Esophagus muscularis mucosa (tissue), 4 donors: ENCODE measurements around the gene RNF26. TPM values are rescaled to one million over a fixed set of nuclear protein-coding genes. Genes with fewer than 3 reads are reported as not detected.

Experiments
- DNase-seq: peaks from one replicate; pipeline ENCODE4 v3.0.0-alpha.2; 2017; ENCODE audit errors: extremely low spot score
- H3K27ac ChIP-seq, 4 donors: fragments of 200-600 bp; sonication (generic); replicated peaks in 1 of 4; 1 replicate in 3 of 4; 2 replicates in 1 of 4; pipeline ENCODE4 v1.5.1; 2016 to 2019; ENCODE audit warnings: mild to moderate bottlenecking in 1 of 4
- H3K27me3 ChIP-seq, 4 donors: fragments of 200-600 bp; sonication (generic); one replicate each; pipeline versions ENCODE4 v1.5.1 to v1.6.0; 2016 to 2019
- H3K36me3 ChIP-seq, 4 donors: fragments of 200-600 bp; sonication (generic); one replicate each; pipeline ENCODE4 v1.5.1; 2016 to 2019
- H3K4me1 ChIP-seq, 4 donors: fragments of 200-600 bp; sonication (generic); one replicate each; pipeline ENCODE4 v1.5.1; 2016 to 2019
- H3K4me3 ChIP-seq, 4 donors: fragments of 200-600 bp; sonication (generic); 1 replicate in 2 of 4; 2 replicates in 2 of 4; pipeline ENCODE4 v1.5.1; 2016 to 2019; ENCODE audit warnings: mild to moderate bottlenecking in 4 of 4, moderate library complexity in 1 of 4
- H3K9me3 ChIP-seq, 4 donors: fragments of 200-600 bp; sonication (generic); 1 replicate in 3 of 4; 2 replicates in 1 of 4; pipeline ENCODE4 v1.5.1; 2016 to 2019
- EP300 ChIP-seq: sonication (generic); formaldehyde crosslinking; IDR thresholded peaks from one replicate; pipeline ENCODE4 v1.6.1; 2017; ENCODE audit warnings: antibody characterized with exemption
- POLR2A ChIP-seq: fragments of 450-650 bp; IDR thresholded peaks from one replicate; pipeline ENCODE4 v1.6.1; 2017; ENCODE audit warnings: antibody characterized with exemption, moderate library complexity, mild to moderate bottlenecking, low read depth
- POLR2AphosphoS5 ChIP-seq, 2 donors: sonication (generic); formaldehyde crosslinking; IDR thresholded peaks; one replicate each; pipeline ENCODE4 v1.6.1; 2017; ENCODE audit warnings: antibody characterized with exemption in 2 of 2
- WGBS: methylation state at CpG from one replicate; pipeline ENCODE4 v1.1.5; 2018; 5-methylcytosine and 5-hydroxymethylcytosine counted together
- intact Hi-C: fragments of 100-400 bp; cut with DNase I; formaldehyde crosslinking; loops from one replicate; pipeline ENCODE4 v1.15.1; 2023
- total RNA-seq, 4 donors: library from RNA; depleted of rRNA; stranded (reverse); fragments of >200 nt; gene quantifications; one replicate each; pipeline versions ENCODE4 v1.1.0 to v1.2.1, GENCODE V29; 2016
- TF ChIP-seq, protein P1 (sequence below), 3 experiments: fragments of 200-600 bp in 2 of 3; fragments of 450-650 bp in 1 of 3; sonication (generic) in 2 of 3; IDR thresholded peaks; one replicate each; pipeline ENCODE4 v1.5.1; 2017 to 2019; ENCODE audit warnings: antibody characterized with exemption in 3 of 3, mild to moderate bottlenecking in 2 of 3, moderate library complexity in 1 of 3

Gene RNF26
- total RNA-seq: 10 to 100 TPM; 14.2 to 33.2 (median 20.9) TPM

DNA sequence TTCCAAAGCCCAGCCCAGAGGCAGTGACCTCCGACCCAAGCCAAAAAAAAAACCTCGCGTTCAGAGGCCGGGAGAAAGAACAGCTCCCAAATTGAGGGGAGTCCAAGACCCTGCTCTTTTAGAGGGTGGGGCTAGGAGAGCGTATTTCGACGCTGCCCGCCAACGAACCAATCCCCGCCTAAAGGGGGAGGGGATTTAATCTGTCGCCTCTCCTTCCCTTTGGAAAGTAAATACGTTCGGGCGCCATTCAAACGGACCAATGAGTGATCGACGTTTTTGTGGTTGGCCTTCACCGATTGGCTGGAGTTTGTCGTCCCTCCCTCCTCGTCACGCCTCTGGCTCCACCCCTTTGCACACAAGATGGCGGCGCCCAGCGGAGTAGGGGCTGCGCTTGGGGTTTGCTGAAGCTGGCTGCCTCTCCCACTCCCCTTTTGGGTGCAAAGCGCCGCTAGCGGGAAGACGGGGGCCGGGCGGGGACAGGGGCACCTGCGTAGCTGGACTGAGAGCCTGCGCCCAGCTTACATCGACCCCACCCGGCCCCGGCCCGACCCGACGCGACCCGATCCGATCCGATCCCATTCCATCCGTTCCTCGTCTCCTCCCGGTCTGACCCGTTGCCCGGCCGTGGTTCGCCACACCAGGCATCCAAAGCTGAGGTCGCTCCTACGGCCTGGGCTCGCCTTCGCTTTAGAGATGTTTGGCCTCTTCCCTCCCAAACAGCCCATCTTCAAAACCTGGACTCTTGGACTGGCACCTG lies at the start of gene RNF26:
Gene RNF26, plus strand, starts transcription at position 354 of the 757 bp plus-strand sequence. CDS start 596 bp downstream, outside the sequence.
- intact Hi-C loops: no loop called here
- DNase-seq: peak; percentile 99
- Histone ChIP-seq H3K36me3 (peaks cover 5 to 17% (median 12%) of the 10 kb centered on the region in 4 donors), H3K9me3 (no peaks in the 10 kb centered on the region), H3K4me3 (peak within 1 kb of the TSS; percentile 82 to 95 (median 94)), H3K4me1 (peaks cover 28 to 53% (median 50%) of the 10 kb centered on the region in 4 donors), H3K27ac (peak within 1 kb of the TSS; percentile 87 to 94 (median 92)), H3K27me3 (no peaks in the 10 kb centered on the region)
- peak; percentile 31 for TF ChIP-seq POLR2A
- TF ChIP-seq EP300: no peak
- TF ChIP-seq, protein P1, sequence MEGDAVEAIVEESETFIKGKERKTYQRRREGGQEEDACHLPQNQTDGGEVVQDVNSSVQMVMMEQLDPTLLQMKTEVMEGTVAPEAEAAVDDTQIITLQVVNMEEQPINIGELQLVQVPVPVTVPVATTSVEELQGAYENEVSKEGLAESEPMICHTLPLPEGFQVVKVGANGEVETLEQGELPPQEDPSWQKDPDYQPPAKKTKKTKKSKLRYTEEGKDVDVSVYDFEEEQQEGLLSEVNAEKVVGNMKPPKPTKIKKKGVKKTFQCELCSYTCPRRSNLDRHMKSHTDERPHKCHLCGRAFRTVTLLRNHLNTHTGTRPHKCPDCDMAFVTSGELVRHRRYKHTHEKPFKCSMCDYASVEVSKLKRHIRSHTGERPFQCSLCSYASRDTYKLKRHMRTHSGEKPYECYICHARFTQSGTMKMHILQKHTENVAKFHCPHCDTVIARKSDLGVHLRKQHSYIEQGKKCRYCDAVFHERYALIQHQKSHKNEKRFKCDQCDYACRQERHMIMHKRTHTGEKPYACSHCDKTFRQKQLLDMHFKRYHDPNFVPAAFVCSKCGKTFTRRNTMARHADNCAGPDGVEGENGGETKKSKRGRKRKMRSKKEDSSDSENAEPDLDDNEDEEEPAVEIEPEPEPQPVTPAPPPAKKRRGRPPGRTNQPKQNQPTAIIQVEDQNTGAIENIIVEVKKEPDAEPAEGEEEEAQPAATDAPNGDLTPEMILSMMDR (IDR thresholded peaks at IDR 0.05): no peak
- TF ChIP-seq POLR2AphosphoS5 (IDR thresholded peaks at IDR 0.05): peak; percentile 82 to 90
- under 1% methylated on average over 47 of the region's 54 CpGs for WGBS

- no peak overlapping the region for H3K27ac ChIP-seq
- intact Hi-C loops: no loop called here
- TF ChIP-seq, protein P1 (IDR thresholded peaks at IDR 0.05): no peak
- TF ChIP-seq POLR2A: no peak
- TF ChIP-seq EP300: no peak
- TF ChIP-seq POLR2AphosphoS5 (IDR thresholded peaks at IDR 0.05): no peak
- H3K4me1 ChIP-seq: peaks cover 0 to 22% (median 8%) of the 10 kb centered on the region in 4 donors
- H3K4me3 ChIP-seq: no peak overlapping the region
- no peaks in the 10 kb centered on the region for H3K9me3 ChIP-seq
- WGBS: 94% methylated on average over 9 of the region's 9 CpGs
- H3K27me3 ChIP-seq: no peaks in the 10 kb centered on the region
- no peak for DNase-seq
- H3K36me3 ChIP-seq: peaks cover 16 to 64% (median 28%) of the 10 kb centered on the region in 4 donors
Measured at GRCh38 chr11:119285431-119285830, 48.9 kb upstream of the RNF26 start.

DNA sequence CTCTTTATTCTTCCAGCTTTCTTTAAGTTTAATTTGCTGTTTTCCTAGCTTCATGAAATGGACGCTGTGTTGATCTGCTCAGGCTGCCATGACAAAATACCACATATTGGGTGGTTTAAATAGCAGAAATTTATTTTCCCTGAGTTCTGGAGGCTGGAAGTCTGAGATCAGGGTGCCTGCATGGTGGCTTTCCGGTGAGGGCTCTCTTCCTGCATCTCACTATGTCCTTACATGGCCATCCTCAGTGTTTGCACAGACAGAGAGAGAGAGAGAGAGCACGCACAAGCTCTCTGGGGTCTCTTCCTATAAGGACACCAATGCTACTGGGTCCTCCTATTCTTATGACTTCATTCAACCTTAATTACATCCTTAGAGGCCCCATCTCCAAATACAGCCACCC lies 46.1 kb upstream of the RNF26 start:
- peaks cover 0 to 22% (median 8%) of the 10 kb centered on the region in 4 donors for H3K4me1 ChIP-seq
- peaks cover 0 to 9% (median 0%) of the 10 kb centered on the region in 4 donors for H3K9me3 ChIP-seq
- no peak for DNase-seq
- H3K36me3 ChIP-seq: peaks cover 16 to 60% (median 36%) of the 10 kb centered on the region in 4 donors
- 59% methylated on average over 3 of the region's 3 CpGs for WGBS
- no peaks in the 10 kb centered on the region for H3K27me3 ChIP-seq
- TF ChIP-seq, protein P1 (IDR thresholded peaks at IDR 0.05): no peak
- intact Hi-C loops: no loop called here
- H3K27ac ChIP-seq: peak overlapping the region in 2 of 4 donors; percentile 4 to 11
- no peak overlapping the region for H3K4me3 ChIP-seq

DNA sequence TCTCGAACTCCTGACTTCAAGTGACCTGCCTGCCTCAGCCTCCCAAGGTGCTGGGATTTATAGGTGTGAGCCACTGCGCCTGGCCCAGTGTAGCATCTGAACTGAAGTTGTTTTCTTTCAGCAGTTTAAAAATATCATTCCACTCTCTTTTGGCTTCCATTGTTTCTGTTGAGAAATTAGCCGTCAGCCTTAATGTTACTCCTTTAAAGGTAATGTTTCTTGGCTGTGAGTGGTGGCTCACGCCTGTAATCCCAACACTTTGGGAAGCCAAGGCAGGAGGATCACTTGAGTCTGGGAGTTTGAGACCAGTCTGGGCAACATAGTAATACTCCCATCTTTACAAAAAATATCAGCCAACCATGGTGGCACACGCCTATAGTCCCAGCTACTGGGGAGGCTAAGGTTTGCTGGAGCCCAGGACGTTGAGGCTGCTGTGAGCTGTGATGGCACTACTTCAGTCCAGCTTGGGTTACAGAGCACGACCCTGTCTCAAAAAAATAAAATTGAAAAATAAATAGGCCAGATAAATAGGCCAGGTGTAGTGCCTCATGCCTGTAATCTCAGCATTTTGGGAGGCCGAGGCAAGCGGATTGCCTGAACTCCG lies 43.3 kb upstream of the RNF26 start:
- DNase-seq: no peak
- Histone ChIP-seq H3K27ac (no peak overlapping the region), H3K4me1 (peaks cover 0 to 14% (median 0%) of the 10 kb centered on the region in 4 donors), H3K27me3 (no peaks in the 10 kb centered on the region), H3K9me3 (peaks cover 0 to 9% (median 0%) of the 10 kb centered on the region in 4 donors), H3K4me3 (no peak overlapping the region), H3K36me3 (peaks cover 4 to 48% (median 26%) of the 10 kb centered on the region in 4 donors)
- intact Hi-C loops: no loop called here
- 98% methylated on average over 10 of the region's 10 CpGs for WGBS
- TF ChIP-seq, protein P1 (IDR thresholded peaks at IDR 0.05): no peak
- no peak for TF ChIP-seq POLR2AphosphoS5 (IDR thresholded peaks at IDR 0.05)
- no peak for TF ChIP-seq POLR2A
- TF ChIP-seq EP300: no peak
